H9 (cell line): Measurements from ENCODE around the gene SHISA9. TPM values are rescaled to one million over a fixed set of nuclear protein-coding genes. Genes with fewer than 3 reads are reported as not detected.

ENCODE experiments used
- DNase-seq: peaks from one replicate; pipeline ENCODE4 v3.0.0-alpha.2; 2017
- H2AFZ ChIP-seq: one replicate; pipeline ENCODE4 v1.6.1; 2013; ENCODE audit warnings: mild to moderate bottlenecking, low read length, control low read depth, moderate library complexity
- H2AK5ac ChIP-seq: 2 replicates; pipeline ENCODE4 v1.6.1; 2013; ENCODE audit warnings: low read length, control low read depth, mixed read lengths; ENCODE audit not compliant: insufficient read length
- H2BK120ac ChIP-seq: one replicate; pipeline ENCODE4 v1.6.1; 2013; ENCODE audit warnings: low read depth, mild to moderate bottlenecking, low read length, control low read depth, inconsistent platforms; ENCODE audit not compliant: poor library complexity, severe bottlenecking
- H2BK12ac ChIP-seq: 2 replicates; pipeline ENCODE4 v1.6.1; 2013; ENCODE audit warnings: low read length, control low read depth, mixed read lengths, low read depth; ENCODE audit not compliant: insufficient read length
- H2BK15ac ChIP-seq: 2 replicates; pipeline ENCODE4 v1.6.1; 2013; ENCODE audit warnings: low read depth, low read length, control low read depth
- H2BK20ac ChIP-seq: one replicate; pipeline ENCODE4 v1.6.1; 2013; ENCODE audit warnings: low read depth, mild to moderate bottlenecking, low read length, control low read depth, inconsistent platforms; ENCODE audit not compliant: poor library complexity, severe bottlenecking
- H2BK5ac ChIP-seq: 2 replicates; pipeline ENCODE4 v1.6.1; 2013; ENCODE audit warnings: low read length, control low read depth, mixed read lengths; ENCODE audit not compliant: insufficient read length
- H3K14ac ChIP-seq: 2 replicates; pipeline ENCODE4 v1.6.1; 2013; ENCODE audit warnings: low read length, control low read depth; ENCODE audit not compliant: insufficient read depth
- H3K18ac ChIP-seq: 2 replicates; pipeline ENCODE4 v1.6.1; 2013; ENCODE audit warnings: low read depth, mild to moderate bottlenecking, mixed read lengths, low read length, control low read depth; ENCODE audit not compliant: insufficient read length
- H3K23ac ChIP-seq: 2 replicates; pipeline ENCODE4 v1.6.1; 2013; ENCODE audit warnings: low read length, control low read depth, mixed read lengths, low read depth; ENCODE audit not compliant: insufficient read length
- H3K23me2 ChIP-seq: 2 replicates; pipeline ENCODE4 v1.6.1; 2013; ENCODE audit warnings: low read depth, mild to moderate bottlenecking, mixed read lengths, low read length, control low read depth; ENCODE audit not compliant: insufficient read length, poor library complexity, severe bottlenecking
- H3K27ac ChIP-seq: 2 replicates; pipeline ENCODE4 v1.5.1; 2013; ENCODE audit warnings: low read length, control low read depth, mixed read lengths, low read depth; ENCODE audit not compliant: insufficient read length
- H3K27me3 ChIP-seq: 2 replicates; pipeline ENCODE4 v1.6.1; 2013; ENCODE audit warnings: low read length, control low read depth, inconsistent platforms; ENCODE audit not compliant: insufficient read depth
- H3K4ac ChIP-seq: 2 replicates; pipeline ENCODE4 v1.6.1; 2013; ENCODE audit warnings: low read depth, mild to moderate bottlenecking, control low read depth, inconsistent platforms, low read length, moderate library complexity
- H3K4me1 ChIP-seq: 2 replicates; pipeline ENCODE4 v1.6.1; 2013; ENCODE audit warnings: low read length, control low read depth, inconsistent platforms; ENCODE audit not compliant: insufficient read depth
- H3K4me2 ChIP-seq: 2 replicates; pipeline ENCODE4 v1.6.1; 2013; ENCODE audit warnings: low read length, control low read depth, mixed read lengths; ENCODE audit not compliant: insufficient read length, insufficient read depth
- H3K56ac ChIP-seq: 2 replicates; pipeline ENCODE4 v1.6.1; 2013; ENCODE audit warnings: low read depth, mild to moderate bottlenecking, mixed read lengths, low read length, control low read depth; ENCODE audit not compliant: insufficient read length
- H3K79me1 ChIP-seq: 2 replicates; pipeline ENCODE4 v1.6.1; 2013; ENCODE audit warnings: low read depth, mild to moderate bottlenecking, moderate library complexity, low read length, control low read depth, inconsistent platforms; ENCODE audit not compliant: insufficient read depth, poor library complexity, severe bottlenecking
- H3K79me2 ChIP-seq: 2 replicates; pipeline ENCODE4 v1.6.1; 2013; ENCODE audit warnings: low read length, control low read depth, inconsistent platforms; ENCODE audit not compliant: insufficient read depth
- H3K9ac ChIP-seq: 2 replicates; pipeline ENCODE4 v1.6.1; 2013; ENCODE audit warnings: low read length, control low read depth, mixed read lengths; ENCODE audit not compliant: insufficient read length; ENCODE audit errors: extremely low read depth
- H3K9me3 ChIP-seq: one replicate; pipeline ENCODE4 v1.6.1; 2013; ENCODE audit warnings: low read depth, low read length, inconsistent platforms; ENCODE audit not compliant: control insufficient read depth
- H3T11ph ChIP-seq: one replicate; pipeline ENCODE4 v1.6.1; 2013; ENCODE audit warnings: mild to moderate bottlenecking, low read length, control low read depth, inconsistent platforms
- H4K20me1 ChIP-seq: one replicate; pipeline ENCODE4 v1.6.1; 2013; ENCODE audit not compliant: control insufficient read depth, insufficient read length, insufficient read depth
- H4K5ac ChIP-seq: 2 replicates; pipeline ENCODE4 v1.6.1; 2013; ENCODE audit warnings: low read depth, mild to moderate bottlenecking, mixed read lengths, low read length, control low read depth; ENCODE audit not compliant: insufficient read length
- H4K8ac ChIP-seq: replicated peaks from 2 replicates; pipeline ENCODE4 v1.6.1; 2013; ENCODE audit warnings: low read length, control low read depth, mixed read lengths, low read depth; ENCODE audit not compliant: insufficient read length
- H4K91ac ChIP-seq: 2 replicates; pipeline ENCODE4 v1.6.1; 2013; ENCODE audit warnings: low read depth, mild to moderate bottlenecking, moderate library complexity, mixed read lengths, low read length, control low read depth; ENCODE audit not compliant: insufficient read length
- H3K27ac Mint-ChIP-seq, 3 experiments: 2 replicates in 2 of 3; 3 replicates in 1 of 3; pipeline ENCODE4 v1.8.0; 2020 to 2021; ENCODE audit warnings: mixed read lengths in 3 of 3, mild to moderate bottlenecking in 1 of 3, moderate library complexity in 1 of 3
- H3K27me3 Mint-ChIP-seq: 2 replicates; pipeline ENCODE4 v1.8.0; 2021; ENCODE audit warnings: low read depth, mild to moderate bottlenecking, moderate library complexity, mixed read lengths
- H3K36me3 Mint-ChIP-seq, 3 experiments: 2 replicates in 2 of 3; 3 replicates in 1 of 3; pipeline ENCODE4 v1.8.0; 2020 to 2021; ENCODE audit warnings: low read depth in 3 of 3, mixed read lengths in 3 of 3; ENCODE audit not compliant: insufficient read depth in 1 of 3
- H3K4me1 Mint-ChIP-seq, 2 experiments: 2 replicates each; pipeline ENCODE4 v1.8.0; 2020; ENCODE audit warnings: mixed read lengths in 2 of 2
- H3K4me3 Mint-ChIP-seq, 2 experiments: 2 replicates in 1 of 2; 3 replicates in 1 of 2; pipeline ENCODE4 v1.8.0; 2020 to 2021; ENCODE audit warnings: mild to moderate bottlenecking in 2 of 2, mixed read lengths in 2 of 2, moderate library complexity in 1 of 2
- H3K9me3 Mint-ChIP-seq, 2 experiments: 2 replicates in 1 of 2; 3 replicates in 1 of 2; pipeline ENCODE4 v1.8.0; 2020; ENCODE audit warnings: mild to moderate bottlenecking in 2 of 2, mixed read lengths in 2 of 2, moderate library complexity in 1 of 2
- CTCF ChIP-seq: fragments of 200-600 bp; sonication (generic); conservative IDR thresholded peaks from 3 replicates; pipeline ENCODE4 v1.8.0; 2021; ENCODE audit warnings: antibody characterized with exemption, mild to moderate bottlenecking
- WGBS: extraction: QIAGEN DNeasy Blood & Tissue Kit; methylation state at CpG from one replicate; pipeline ENCODE4 v1.1.7; 2013; ENCODE audit warnings: missing lambda C conversion rate, low lambda C conversion rate, mixed read lengths; ENCODE audit not compliant: insufficient read length; ENCODE audit errors: extremely low coverage; 5-methylcytosine and 5-hydroxymethylcytosine counted together
- total RNA-seq: library from RNA; stranded (reverse); gene quantifications from 2 replicates; pipeline ENCODE4 v1.2.1, GENCODE V29; 2021

Gene SHISA9
- total RNA-seq, 1 experiment from 2014 or later, result 7.0 TPM

DNA sequence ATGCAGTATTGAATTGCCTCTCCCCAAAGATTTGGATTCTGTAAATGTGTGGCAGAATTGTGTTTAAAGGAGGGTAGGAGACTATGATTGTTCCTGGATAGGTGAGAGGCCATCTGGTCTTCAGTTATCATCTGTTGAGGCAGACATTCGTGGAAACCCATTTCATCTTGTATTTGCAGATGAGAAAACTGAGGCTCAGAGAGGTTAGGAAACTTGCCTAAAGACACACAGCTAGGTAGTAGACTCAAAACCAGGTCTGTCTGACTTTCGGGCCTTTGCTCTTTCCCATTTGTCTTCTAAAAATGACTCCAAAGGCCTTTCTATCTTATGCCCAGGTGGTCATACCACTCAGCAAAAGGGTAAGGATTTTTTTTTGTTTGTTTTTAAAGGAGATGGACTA is 210.3 kb downstream of the SHISA9 start:
- Mint-ChIP-seq H3K27ac (peak overlapping the region in 2 of 3 experiments; percentile 16 to 35; a peak in 2 of 7 replicates), H3K36me3 (peaks cover 6 to 14% (median 7%) of the 10 kb centered on the region in 3 experiments), H3K4me3 (no peak overlapping the region), H3K9me3 (peaks cover 11 to 14% of the 10 kb centered on the region in 2 experiments), H3K27me3 (no peaks in the 10 kb centered on the region), H3K4me1 (peaks cover 19 to 23% of the 10 kb centered on the region in 2 experiments)
- no peak overlapping the region for H4K5ac ChIP-seq
- no peak overlapping the region for H2BK15ac ChIP-seq
- no peaks in the 10 kb centered on the region for H3K79me1 ChIP-seq
- H2BK12ac ChIP-seq, result no peak overlapping the region
- H3K9ac ChIP-seq, result no peak overlapping the region
- H3K27me3 ChIP-seq, result no peaks in the 10 kb centered on the region
- H2BK120ac ChIP-seq, result no peak overlapping the region
- no peak overlapping the region for H3K56ac ChIP-seq
- no peak overlapping the region for H3K18ac ChIP-seq
- no peak overlapping the region for H4K91ac ChIP-seq
- DNase-seq, result no peak
- no peak overlapping the region for H2AK5ac ChIP-seq
- H3K23me2 ChIP-seq, result no peaks in the 10 kb centered on the region
- H3K79me2 ChIP-seq, result no peaks in the 10 kb centered on the region
- TF ChIP-seq CTCF, result no peak
- no peak overlapping the region for H2BK20ac ChIP-seq
- no peaks in the 10 kb centered on the region for H4K20me1 ChIP-seq
- H3K4me1 ChIP-seq, result no peaks in the 10 kb centered on the region; the same call in 1 of the 2 replicates
- H3T11ph ChIP-seq, result no peak overlapping the region
- H3K4ac ChIP-seq, result no peak overlapping the region
- no peak overlapping the region for H4K8ac ChIP-seq
- H3K27ac ChIP-seq, result no peak overlapping the region
- no peak overlapping the region for H3K4me2 ChIP-seq
- no peaks in the 10 kb centered on the region for H3K9me3 ChIP-seq
- no peak overlapping the region for H2AFZ ChIP-seq
- H3K23ac ChIP-seq, result no peak overlapping the region
- H3K14ac ChIP-seq, result no peak overlapping the region
- H2BK5ac ChIP-seq, result no peak overlapping the region
- WGBS, result no CpG with 5 or more reads among the region's 2 CpGs
